NCI-H82 (cell line): ENCODE data around the gene DUSP16.
"Not testable (repeated sequence)": the region's sequence is repeated elsewhere in the genome, so short reads cannot be mapped to it uniquely, and the experiment has no call there.

Experiments
- DNase-seq: peaks from one replicate; lab custom pipeline; 2025; lab: John Stamatoyannopoulos, UW

DUSP16 gene

DNA sequence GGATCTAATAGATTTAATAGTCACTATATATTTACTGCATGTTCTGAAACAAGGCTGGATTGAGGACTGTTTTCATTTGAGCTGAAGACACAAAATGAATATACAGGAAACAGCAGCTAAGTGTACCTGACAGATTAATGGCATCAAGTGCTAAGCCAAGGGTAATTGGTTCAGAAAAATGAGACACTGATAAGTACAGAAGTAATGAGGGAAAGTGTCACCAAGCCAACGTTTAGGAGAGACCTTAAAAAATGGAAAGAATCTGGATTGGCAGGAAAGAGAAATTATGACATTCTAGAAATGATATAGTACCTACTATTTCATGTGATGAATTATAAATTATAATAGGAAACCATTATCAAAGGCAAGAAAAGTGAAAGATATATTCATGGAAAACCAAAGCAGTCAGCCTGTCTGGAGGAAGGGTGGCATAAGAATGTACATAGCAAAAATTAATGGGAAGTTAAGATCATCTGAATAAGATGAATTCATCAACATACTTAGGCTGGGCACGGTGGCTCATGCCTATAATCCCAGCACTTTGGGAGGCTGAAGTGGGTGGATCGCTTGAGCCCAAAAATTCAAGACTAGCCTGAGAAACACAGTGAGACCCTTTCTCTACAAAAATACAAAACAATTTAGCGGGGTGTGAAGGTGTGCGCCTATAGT, 21.0 kb upstream of the DUSP16 start:
- peak; percentile 72 for DNase-seq

DNA sequence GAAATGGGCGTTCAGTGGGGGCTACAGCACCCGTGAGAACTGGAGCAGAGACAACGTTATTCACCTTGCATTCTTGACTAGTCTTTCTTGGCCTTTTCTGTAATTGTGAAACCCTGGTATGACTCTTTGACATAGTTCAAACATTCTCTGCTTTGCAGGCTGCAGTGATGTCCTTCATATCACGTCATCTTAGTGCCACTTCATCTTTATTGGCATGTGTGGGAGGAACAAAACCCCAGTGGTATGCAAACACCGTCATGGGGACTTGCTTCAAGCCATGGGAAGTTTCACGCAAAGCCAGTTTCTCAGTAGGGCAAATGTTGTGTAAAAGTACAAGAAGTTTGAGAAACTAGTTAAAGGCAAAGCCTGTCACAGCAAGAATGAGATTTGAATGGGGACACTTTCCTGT, 20.2 kb upstream of the DUSP16 start:
- DNase-seq: no peak

DNA sequence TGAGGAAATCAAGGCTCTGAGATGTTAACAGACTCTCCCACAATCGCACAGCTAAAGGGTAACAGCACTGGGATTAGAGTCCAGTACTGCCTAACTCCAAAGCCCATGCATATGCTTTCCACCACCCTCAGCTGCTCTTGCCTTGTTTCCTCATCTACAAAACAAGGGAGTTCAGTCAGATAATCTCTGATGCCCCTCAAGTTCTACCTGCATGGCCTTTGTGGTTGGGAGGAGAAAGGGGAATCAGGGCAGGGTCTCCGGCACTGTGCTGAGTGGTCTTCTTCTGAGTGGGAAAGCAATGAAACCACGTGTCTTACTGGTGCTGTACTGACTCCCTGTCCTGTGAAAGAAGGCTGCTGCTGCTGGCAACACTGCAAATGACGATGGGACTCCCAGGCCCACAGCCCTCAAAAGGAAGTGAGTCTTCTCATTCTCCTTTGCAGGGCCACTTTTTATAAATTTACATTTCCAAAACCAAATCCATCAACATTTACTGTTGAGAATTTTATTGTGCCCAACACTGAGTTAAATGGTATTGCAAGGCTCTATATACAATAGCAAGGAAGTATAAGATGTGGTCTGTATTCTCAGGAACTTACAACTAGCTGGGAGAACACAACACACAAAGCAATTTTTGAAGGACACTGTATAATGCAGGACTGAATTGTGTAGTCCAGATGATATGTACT, 19.7 kb upstream of the DUSP16 start:
- DNase-seq: no peak

DNA sequence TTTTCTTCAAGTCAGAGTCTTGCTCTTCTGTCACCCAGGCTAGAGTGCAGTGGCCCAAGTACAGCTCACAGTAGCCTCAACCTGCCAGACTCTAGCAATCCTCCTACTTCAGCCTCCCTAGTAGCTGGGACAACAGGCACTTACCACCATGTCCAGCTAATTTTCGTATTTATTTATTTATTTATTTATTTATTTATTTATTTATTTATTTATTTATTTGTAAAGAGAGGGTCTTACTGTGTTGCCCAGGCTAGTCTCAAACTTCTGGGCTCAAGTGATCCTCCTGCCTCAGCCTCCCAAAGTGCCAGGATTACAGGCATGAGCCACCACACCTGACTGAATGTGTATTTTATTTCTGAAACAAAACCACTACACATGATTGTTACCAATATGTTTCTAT, 18.1 kb upstream of the DUSP16 start:
- DNase-seq: not testable (repeated sequence)

DNA sequence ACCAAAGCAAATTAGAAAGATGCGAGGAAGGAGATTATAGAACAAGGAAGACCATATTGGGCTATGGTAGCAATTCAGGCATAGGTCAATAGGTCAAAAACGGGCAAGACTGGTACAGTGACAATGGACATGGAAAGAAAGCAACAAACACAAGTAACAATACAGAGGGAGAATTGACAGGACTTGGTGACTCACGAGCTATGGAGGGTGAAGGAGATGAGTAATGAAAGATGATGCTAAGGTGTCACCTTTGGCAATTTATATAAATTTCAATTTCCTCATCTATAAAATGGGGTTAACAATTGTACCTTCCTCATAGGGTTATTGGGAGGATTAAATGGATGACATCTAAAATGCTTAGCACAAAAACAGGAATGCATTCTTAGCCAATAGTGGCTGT, 15.1 kb upstream of the DUSP16 start:
- DNase-seq: no peak

DNA sequence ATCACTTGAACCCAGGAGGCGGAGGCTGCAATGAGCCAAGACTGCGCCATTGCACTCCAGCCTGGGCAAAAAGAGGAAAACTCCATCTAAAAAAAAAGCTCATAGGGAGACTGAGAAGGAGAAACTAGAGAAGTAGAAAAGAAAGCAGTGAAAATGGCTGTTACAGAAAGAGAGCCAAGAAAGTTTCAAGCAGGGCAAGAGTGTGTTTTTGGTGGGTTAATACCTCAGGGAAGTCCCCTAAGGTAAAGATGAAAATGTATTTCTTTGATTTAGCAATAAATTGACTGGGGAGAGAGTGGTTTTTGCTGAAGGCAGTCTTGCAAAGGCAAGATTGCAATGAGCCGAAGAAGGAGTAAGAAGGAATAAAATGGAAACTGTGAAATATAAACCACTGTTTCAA, 10.0 kb upstream of the DUSP16 start:
- DNase-seq: no peak

DNA sequence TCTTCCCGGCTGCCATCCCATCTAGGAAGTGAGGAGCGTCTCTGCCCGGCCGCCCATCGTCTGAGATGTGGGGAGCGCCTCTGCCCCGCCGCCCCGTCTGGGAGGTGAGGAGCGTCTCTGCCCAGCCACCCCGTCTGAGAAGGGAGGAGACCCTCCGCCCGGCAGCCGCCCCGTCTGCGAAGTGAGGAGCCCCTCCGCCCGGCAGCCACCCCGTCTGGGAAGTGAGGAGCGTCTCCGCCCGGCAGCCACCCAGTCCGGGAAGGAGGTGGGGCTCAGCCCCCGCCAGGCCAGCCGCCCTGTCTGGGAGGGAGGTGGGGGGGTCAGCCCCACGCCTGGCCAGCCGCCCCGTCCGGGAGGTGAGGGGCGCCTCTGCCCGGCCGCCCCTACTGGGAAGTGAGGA, 3.3 kb upstream of the DUSP16 start:
- not testable (repeated sequence) for DNase-seq

DNA sequence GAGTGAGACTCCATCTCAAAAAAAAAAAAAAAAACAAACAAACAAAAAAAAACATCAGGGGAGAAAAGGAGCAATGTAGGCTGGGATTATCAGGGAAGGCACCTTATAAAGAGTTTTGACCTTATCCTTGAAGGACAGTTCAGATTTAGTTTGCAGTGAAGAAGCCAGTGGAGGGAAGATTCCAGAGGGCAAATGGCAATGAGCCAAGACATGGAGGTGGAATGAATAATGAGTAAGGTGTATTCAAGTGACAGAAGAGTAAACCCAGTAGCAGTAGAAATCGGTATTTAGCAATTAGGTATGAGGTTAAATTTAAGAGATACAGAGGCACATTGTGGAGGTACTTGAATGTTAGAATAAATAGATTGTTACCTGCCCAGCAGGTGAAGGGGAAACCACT, 2.2 kb upstream of the DUSP16 start:
- no peak for DNase-seq

DNA sequence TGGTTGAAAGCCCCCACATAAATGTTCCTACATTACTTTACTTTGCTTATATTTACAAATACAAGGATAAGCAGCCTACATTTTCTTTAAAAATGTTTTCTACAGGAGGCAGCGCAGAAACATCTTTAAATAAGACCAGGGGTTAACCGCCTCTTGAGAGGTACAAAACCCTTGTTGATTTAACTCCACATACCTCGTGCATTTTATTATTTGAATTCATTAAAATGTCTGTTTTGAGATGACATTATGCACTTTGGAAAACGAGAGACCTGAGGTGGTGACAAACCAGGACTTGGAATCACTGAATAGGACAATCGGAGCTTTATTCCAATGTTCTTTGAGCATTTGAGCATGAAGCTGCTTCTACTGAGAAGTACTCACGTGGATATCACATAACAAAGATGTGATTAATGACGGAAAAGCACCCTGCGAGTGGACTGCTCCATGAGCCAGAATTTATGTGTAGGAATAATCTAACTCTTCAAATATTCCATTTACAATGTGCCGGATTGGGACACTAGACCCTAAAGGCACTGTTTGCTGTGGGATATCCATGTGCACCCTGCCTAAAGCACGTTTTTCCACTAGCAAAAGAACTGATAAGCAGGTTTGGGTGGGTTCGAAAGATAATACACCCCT, 746 bp upstream of the DUSP16 start:
- peak; percentile 22 for DNase-seq

DNA sequence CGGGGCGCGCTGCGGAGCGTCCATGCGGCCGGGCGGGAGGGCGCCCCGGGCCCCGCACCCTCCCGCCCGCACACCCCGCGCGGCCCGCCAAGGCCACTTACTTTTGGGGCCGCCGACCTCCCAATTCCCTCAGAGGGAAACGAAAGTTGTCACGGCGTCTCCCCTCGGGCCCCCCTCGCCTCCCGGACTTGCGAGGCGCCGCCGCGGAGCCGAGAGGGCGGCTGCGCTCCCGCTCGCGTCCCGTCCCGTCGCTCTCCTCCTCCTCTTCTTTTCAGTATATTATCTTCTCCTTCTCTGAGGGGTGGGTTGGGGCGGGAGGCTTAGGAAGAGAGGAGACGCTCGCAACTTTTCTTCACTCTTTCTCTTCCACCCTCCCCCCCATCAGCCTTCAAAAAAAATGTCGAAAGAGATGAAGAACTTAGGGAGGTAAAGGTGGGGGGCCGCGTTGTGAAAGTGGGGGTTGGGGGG, 613 bp downstream of the DUSP16 start:
- peak; percentile 54 for DNase-seq

DNA sequence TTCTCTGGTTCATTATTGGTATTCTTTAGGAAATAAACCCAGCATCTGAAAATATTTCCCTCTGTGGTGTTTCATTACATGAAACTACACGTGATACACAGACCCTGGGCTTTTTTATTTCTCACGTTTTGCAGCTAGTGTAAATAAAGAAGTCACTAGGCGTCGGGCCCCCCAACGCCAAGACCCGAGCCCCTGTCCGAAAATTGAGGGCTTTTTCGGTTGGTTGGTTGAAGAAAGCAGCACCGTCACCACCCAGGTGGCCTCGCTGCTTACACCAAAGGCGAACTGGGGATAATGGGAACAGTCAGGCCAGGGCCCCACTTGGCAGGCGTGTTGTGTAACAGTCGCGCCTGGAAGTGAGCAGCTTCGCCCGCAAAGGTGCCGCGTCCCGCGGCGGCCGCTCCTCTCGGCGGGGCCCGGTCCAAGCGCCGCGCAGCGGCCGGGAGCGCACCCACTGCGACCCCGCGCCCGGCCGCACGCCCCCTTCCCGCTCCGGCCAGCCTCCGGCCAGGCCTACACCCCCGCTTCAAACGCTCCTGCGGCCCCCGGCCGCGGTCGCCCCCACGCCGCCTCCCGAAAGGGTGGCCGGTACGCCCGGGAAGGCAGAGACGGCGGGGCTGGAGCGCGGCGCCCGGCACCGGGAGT, 1.2 kb downstream of the DUSP16 start:
- DNase-seq: peak; percentile 58

DNA sequence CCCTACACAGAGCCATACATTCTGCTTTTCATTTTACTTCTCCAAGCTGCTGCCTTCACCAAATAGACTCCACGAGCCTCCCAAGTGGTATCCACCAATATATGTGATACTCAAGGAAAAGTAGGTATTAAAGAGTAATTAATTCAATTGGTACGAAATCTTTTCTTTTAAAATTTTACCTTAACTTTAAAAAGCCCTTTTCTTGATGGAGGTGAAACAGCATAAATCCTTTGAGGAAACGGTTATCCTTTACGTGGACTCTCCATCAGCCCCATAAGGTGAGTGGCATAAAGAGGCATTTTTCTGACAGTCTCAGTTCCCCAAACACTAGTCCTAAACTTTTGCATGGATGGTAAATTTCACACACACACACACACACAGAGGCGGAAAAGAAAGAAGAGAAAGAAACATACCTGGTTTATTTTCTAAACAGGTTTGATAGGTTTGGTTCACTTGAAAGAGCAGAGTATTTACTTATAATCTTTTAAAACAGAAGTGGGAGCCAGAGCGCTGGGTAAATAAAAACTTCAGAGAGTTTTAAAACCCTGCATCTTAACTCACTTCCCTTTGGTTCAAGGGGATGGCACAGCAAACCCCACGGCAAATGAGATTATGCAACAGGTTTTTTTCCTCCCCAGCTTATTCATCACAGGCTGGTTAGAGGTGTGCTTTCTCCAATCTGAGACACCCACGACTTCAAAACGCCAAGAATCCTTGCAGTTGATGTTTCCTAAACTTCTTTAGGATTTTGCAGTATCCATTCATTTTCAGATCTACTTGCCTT, 1.9 kb downstream of the DUSP16 start:
- peak; percentile 75 for DNase-seq

DNA sequence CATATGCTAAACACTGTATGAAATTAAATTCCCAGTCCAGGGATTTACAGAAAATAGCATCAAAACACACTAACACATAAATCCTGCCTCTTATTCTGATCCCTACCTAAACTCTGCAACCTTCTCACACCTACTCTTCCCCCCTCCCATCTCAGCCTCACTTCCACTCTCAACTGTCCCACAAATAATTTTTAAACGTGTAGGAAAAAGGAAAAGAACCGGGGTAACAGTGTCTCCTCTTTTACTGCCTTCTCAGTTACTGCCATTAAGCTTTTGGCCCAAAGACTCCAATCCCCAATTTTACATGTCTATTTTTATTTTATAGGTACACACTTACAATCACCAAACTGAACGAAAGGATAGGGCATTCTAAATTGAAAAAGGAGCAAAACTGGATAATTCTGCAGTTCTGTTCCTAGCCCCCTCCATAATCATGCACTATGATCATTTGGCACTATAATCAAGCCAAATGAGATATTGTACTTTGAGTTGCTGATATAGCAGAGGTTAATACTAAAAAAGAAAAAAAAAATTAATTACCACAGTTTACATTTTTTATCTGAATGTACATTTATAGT, 2.9 kb downstream of the DUSP16 start:
- DNase-seq: no peak

DNA sequence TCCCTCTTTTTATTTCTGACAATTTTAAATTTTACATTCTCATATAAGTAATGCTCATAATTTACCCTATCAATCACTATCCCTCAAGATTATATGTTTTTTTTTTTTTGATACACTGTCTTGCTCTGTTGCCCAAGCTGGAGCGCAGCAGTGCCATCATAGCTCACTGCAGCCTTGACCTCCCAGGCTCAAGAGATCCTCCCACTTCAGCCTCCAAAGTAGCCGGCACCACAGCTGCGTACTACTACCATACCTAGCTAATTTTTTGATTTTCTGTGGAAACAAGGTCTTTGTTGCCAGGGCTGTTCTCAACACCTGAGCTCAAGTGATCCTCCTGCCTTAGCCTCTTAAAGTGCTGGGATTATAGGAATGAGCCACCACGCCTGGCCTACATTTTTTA, 4.4 kb downstream of the DUSP16 start:
- no peak for DNase-seq

DNA sequence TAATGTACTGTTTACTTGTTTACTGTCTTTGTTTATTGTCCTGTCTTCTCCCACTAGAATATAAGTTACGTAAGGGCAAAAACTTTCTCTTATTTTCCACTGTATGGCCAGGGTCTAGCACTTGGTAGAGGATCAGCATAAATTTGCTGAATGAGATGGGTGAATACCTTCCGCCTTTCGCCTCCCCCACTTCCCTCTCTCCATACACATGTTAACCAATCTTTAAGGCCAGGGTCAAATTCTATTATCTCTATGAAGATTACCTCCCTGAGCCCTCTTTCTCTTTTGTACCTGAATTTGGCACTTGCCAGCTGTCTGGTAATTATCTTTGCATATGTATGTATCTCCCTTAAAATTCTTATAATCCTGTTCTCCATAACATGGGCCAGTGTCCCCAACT, 4.9 kb downstream of the DUSP16 start:
- DNase-seq: peak; percentile 50

DNA sequence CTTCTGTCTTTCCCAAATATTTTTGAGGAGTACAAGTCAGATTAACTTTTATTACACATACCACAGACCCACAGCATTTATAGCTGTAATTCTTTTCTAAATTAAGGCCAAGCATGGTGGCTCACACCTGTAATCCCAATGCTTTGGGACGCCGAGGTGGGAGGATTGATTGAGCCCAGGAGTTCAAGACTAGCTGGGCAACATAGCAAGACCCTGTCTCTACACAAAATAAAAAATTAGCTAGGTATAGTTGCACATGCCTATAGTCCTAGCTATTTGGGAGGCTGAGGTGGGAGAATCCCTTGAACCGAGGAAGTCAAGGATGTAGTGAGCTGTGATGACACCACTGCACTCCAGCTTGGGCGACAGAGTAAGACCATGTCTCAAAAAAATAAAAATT, 7.0 kb downstream of the DUSP16 start:
- DNase-seq: no peak

DNA sequence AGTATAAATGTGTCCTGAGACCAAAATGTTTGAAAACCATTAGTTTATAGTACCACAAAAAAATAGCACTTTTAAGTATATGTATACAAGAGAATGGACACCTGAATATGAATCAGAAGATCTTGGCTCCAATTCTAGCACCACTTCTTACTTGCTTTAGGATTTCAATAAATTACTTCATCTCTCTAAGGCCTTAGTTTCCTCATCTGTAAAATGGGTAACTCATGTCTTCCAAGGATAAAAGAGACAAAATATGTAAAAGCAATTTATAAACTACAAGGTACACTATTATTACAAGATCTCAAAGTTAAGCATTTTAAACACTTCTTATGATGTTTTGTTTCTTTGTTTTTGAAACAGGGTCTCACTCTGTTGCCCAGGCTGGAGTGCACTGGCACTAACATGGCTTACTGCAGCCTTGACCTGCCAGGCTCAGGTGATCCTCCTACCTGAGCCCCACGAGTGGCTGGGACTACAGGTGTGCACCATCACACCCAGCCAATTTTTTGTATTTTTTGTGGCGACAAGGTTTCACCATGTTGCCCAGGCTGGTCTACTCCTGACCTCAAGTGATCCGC, 9.4 kb downstream of the DUSP16 start:
- DNase-seq: no peak

DNA sequence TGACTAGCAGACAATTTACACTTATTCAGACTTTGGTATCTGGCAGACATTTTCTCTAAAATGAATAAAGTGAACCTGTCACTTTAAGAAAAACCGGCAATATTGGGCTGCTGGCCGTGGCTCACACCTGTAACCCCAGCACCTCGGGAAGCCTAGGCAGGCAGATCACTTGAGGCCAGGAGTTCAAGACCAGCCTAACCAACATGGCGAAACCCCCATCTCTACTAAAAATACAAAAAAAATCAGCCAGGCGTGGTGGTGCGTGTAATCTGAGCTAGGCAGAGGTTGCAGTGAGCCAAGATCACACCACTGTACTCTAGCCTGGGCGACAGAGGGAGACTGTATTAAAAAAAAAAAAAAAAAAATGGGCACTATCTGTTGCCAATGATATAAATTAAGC, 11.5 kb downstream of the DUSP16 start:
- no peak for DNase-seq

DNA sequence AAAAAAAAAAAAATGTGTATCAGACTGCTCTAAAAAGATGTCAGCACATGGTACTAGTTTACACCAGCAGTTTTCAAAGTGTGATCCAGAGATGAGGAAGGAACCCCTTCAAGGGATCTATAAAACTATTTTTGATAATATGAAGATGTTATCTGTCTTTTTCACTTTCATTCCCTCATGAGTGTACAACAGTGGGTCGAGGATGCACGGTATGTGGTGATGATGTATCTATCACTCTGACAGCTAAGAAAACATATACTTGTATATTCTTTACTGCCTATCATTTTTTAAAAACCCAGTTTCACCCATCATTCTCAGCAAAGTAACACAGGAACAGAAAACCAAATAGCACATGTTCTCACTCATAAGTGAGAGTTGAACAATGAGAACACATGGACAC, 12.4 kb downstream of the DUSP16 start:
- no peak for DNase-seq

DNA sequence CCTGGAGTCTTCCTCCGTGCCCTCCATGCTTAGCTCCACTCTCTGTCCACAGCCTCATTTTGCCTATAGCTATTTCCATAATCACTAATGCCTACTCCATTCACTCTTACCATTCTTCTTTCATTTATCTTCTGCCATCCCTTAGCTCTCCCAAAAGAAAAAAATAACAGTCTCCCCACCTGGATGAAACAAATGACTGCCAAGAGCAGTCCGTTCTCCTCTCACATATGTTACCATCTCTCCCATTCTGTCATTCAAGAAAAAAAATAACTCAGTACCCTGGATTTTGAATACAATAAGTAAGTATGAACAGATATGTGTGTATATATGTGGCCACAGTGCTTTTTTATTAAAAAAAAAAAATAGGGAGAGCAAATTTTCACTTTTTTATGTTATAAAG, 13.2 kb downstream of the DUSP16 start:
- no peak for DNase-seq

DNA sequence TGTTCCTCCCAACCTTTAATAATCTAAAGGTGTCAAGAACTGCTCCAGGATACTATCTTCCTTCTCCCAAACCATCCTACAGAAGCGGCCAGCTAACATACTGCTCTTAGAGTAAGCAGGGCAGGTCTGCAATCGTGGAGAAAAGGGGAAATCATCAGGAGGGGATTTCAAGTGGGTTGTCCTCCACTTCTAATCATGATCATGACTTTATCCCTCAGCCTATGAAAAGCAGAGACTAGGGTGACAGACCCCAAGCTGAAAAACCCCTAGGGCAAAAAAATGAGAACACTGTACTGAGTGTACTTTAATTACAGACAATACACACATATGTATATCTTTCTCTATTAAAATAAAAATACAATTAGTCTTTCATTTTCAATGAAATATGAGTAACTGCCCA, 13.9 kb downstream of the DUSP16 start:
- no peak for DNase-seq
